ENCODE results near the gene MYH16.

DNA sequence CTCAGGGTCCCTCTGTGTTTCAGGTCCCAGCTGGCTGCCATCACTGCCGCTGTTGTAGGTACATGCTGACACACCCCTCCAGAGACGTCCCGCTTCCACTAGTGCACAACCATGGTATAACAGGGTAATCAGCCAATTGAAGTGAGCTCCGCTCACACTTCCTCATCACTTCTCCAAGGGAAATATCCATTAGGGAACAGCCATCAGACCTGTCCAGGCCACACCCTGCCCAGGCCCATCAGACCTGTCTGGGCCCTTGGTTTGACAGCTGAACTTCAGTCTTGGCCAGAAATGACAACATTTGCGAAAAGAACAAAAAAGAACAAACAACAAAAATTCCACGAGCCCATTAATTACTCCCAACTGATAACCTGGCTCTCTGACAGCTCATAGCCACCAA is 11.0 kb upstream of the MYH16 start:
- TF ChIP-seq, protein P1, sequence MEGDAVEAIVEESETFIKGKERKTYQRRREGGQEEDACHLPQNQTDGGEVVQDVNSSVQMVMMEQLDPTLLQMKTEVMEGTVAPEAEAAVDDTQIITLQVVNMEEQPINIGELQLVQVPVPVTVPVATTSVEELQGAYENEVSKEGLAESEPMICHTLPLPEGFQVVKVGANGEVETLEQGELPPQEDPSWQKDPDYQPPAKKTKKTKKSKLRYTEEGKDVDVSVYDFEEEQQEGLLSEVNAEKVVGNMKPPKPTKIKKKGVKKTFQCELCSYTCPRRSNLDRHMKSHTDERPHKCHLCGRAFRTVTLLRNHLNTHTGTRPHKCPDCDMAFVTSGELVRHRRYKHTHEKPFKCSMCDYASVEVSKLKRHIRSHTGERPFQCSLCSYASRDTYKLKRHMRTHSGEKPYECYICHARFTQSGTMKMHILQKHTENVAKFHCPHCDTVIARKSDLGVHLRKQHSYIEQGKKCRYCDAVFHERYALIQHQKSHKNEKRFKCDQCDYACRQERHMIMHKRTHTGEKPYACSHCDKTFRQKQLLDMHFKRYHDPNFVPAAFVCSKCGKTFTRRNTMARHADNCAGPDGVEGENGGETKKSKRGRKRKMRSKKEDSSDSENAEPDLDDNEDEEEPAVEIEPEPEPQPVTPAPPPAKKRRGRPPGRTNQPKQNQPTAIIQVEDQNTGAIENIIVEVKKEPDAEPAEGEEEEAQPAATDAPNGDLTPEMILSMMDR (conservative IDR thresholded peaks at IDR 0.05 in 1 of 2, IDR thresholded peaks at IDR 0.05 in 1 of 2; ENCODE audit: extremely low read depth in 1 of 2, insufficient read depth in 1 of 2, low read depth in 1 of 2, low read length in 2 of 2): no peak
- TF ChIP-seq EZH2 (IDR thresholded peaks at IDR 0.05; ENCODE audit: borderline replicate concordance, low read length): no peak

All from mammary epithelial cell (primary cell).